Uterus (tissue), 2 donors: Measurements from ENCODE around the gene HLCS.

ENCODE experiments used
- POLR2A ChIP-seq, 2 donors: fragments of 450-650 bp; IDR thresholded peaks; one replicate each; pipeline ENCODE4 v1.6.1; 2016; ENCODE audit warnings: antibody characterized with exemption in 2 of 2, mild to moderate bottlenecking in 1 of 2, moderate library complexity in 1 of 2
- TF ChIP-seq, protein P1 (sequence below), 4 experiments: fragments of 200-600 bp in 2 of 4; fragments of 450-650 bp in 2 of 4; sonication (generic) in 2 of 4; IDR thresholded peaks; one replicate each; pipeline ENCODE4 v1.5.1; 2016 to 2019; ENCODE audit warnings: antibody characterized with exemption in 4 of 4, mild to moderate bottlenecking in 2 of 4, moderate library complexity in 1 of 4

GRCh38 chr21:36847189-36847588 lies 119.3 kb downstream of the HLCS start:
- TF ChIP-seq, protein P1, sequence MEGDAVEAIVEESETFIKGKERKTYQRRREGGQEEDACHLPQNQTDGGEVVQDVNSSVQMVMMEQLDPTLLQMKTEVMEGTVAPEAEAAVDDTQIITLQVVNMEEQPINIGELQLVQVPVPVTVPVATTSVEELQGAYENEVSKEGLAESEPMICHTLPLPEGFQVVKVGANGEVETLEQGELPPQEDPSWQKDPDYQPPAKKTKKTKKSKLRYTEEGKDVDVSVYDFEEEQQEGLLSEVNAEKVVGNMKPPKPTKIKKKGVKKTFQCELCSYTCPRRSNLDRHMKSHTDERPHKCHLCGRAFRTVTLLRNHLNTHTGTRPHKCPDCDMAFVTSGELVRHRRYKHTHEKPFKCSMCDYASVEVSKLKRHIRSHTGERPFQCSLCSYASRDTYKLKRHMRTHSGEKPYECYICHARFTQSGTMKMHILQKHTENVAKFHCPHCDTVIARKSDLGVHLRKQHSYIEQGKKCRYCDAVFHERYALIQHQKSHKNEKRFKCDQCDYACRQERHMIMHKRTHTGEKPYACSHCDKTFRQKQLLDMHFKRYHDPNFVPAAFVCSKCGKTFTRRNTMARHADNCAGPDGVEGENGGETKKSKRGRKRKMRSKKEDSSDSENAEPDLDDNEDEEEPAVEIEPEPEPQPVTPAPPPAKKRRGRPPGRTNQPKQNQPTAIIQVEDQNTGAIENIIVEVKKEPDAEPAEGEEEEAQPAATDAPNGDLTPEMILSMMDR (IDR thresholded peaks at IDR 0.05) = no peak
- no peak for TF ChIP-seq POLR2A (IDR thresholded peaks at IDR 0.05)
